Psoas muscle (tissue), 8 donors: ENCODE measurements around the gene MARCKSL1. TPM values are rescaled to one million over a fixed set of nuclear protein-coding genes. Genes with fewer than 3 reads are reported as not detected.

ENCODE experiments used
- ATAC-seq, 4 donors: fragments of 200-7000 bp; cut with Tn5 transposase; one replicate each; pipeline ENCODE4 v1.9.1; 2020; ENCODE audit warnings: moderate library complexity in 3 of 4, mild to moderate bottlenecking in 2 of 4
- DNase-seq, 2 donors: peaks; one replicate each; pipeline ENCODE4 v3.0.0-alpha.2; 2020
- H3K27ac ChIP-seq: fragments of 200-600 bp; one replicate; pipeline ENCODE4 v1.8.0; 2022
- H3K27me3 ChIP-seq, 3 donors: fragments of 200-600 bp in 1 of 3; one replicate each; pipeline versions ENCODE4 v1.6.1 to v1.8.0; 2013 to 2022; ENCODE audit warnings: low read length in 2 of 3, mild to moderate bottlenecking in 2 of 3, moderate library complexity in 1 of 3; ENCODE audit not compliant: insufficient read depth in 3 of 3
- H3K36me3 ChIP-seq, 2 donors: fragments of 200-600 bp in 1 of 2; one replicate each; pipeline versions ENCODE4 v1.6.1 to v1.8.0; 2013 to 2022; ENCODE audit warnings: low read depth in 1 of 2, mild to moderate bottlenecking in 1 of 2, moderate library complexity in 1 of 2; ENCODE audit not compliant: insufficient read depth in 1 of 2
- H3K4me1 ChIP-seq: fragments of 200-600 bp; one replicate; pipeline ENCODE4 v1.8.0; 2022
- H3K4me3 ChIP-seq: fragments of 200-600 bp; one replicate; pipeline ENCODE4 v1.8.0; 2022; ENCODE audit warnings: mild to moderate bottlenecking
- H3K9me3 ChIP-seq: fragments of 200-600 bp; one replicate; pipeline ENCODE4 v1.8.0; 2022
- CTCF ChIP-seq: fragments of 200-600 bp; IDR thresholded peaks from one replicate; pipeline ENCODE4 v1.8.0; 2022; ENCODE audit warnings: antibody characterized with exemption
- WGBS, 3 donors: extraction: QIAGEN DNeasy Blood & Tissue Kit; methylation state at CpG; one replicate each; pipeline versions ENCODE4 v1.1.6 to v1.1.7; 2013; 5-methylcytosine and 5-hydroxymethylcytosine counted together
- intact Hi-C, 2 donors: fragments of 100-400 bp; cut with DNase I; formaldehyde crosslinking; loops; one replicate each; pipeline versions ENCODE4 v1.11.0 to v1.14.2; 2022
- polyA plus RNA-seq, 3 donors: library from polyadenylated mRNA; stranded (reverse); fragments of 200-250 nt; gene quantifications; one replicate each; pipeline ENCODE4 v1.2.3, GENCODE V29; 2013
- total RNA-seq, 4 donors: library from RNA; stranded (reverse); fragmentation: NEBNext Ultra II Directional in 2 of 4; extraction: Animal tissue kit (Norgen Biotek cat#: 25700) in 2 of 4; gene quantifications; one replicate each; pipeline versions ENCODE4 v1.2.1 to v1.2.4, GENCODE V29; 2021 to 2023
- donor health status: healthy with polysubstance abuse.
- donor health status: DM: no; HTN: no; CAD: no; lungs with moderate emphysema.
- donor health status: Bipolar disorder and iron deficiency.
- donor health status: healthy.
- donor health status: DM: yes; HTN: yes; CAD: no.
- donor health status: DM: no; HTN: no; CAD: no.
- donor health status: DM: no; HTN: no; CAD: no.
- donor health status: DM: yes; HTN: yes; CAD: no.

MARCKSL1 gene
- total and polyA plus RNA-seq, 7 donors = 5.6 to 12.9 (median 9.4) TPM

DNA sequence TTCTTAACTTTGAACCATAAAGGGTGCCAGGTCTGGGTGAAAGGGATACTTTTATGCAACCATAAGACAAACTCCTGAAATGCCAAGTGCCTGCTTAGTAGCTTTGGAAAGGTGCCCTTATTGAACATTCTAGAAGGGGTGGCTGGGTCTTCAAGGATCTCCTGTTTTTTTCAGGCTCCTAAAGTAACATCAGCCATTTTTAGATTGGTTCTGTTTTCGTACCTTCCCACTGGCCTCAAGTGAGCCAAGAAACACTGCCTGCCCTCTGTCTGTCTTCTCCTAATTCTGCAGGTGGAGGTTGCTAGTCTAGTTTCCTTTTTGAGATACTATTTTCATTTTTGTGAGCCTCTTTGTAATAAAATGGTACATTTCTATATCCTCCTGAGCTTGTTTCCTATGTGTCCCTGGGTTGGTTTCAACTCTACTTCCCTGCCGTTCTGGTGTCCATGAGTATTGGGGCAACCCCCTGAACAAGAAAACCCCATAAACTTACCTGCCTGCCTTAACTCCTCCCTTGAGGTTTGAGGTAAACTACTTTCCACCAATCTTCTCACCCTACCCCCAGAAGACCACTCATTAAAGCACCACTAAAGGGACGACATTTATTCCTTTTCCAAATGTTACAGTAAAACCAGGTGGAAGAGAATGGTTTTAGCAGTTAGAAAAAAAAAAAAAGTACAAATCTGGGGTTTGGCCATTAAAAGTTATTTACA lies 2.6 kb downstream of the MARCKSL1 start:
- TF ChIP-seq CTCF = no peak
- DNase-seq (no peak), ATAC-seq (no peak)
- no peaks in the 10 kb centered on the region for H3K27me3 ChIP-seq
- H3K9me3 ChIP-seq = no peaks in the 10 kb centered on the region
- H3K4me3 ChIP-seq = no peak overlapping the region
- no peaks in the 10 kb centered on the region for H3K4me1 ChIP-seq
- H3K36me3 ChIP-seq = peaks cover 2 to 43% of the 10 kb centered on the region in 2 donors
- WGBS, 3 donors = 67 to 85% (median 69%) methylated on average over 3 of the region's 3 CpGs
- no peak overlapping the region for H3K27ac ChIP-seq
- intact Hi-C loops = no loop called here

- 83 to 86% (median 84%) methylated on average over 3 of the region's 3 CpGs for WGBS, 3 donors
- no peak for TF ChIP-seq CTCF
- no peaks in the 10 kb centered on the region for H3K4me1 ChIP-seq
- ATAC-seq (no peak), DNase-seq (no peak)
- no peaks in the 10 kb centered on the region for H3K27me3 ChIP-seq
- H3K9me3 ChIP-seq = no peaks in the 10 kb centered on the region
- intact Hi-C loops = no loop called here
- no peak overlapping the region for H3K27ac ChIP-seq
- H3K4me3 ChIP-seq = no peak overlapping the region
- H3K36me3 ChIP-seq = peaks cover 2 to 53% of the 10 kb centered on the region in 2 donors
These were observed 3.5 kb downstream of the MARCKSL1 start for GRCh38 chr1:32332290-32333079.

- intact Hi-C loops = no loop called here
- DNase-seq = no peak
These were observed 4.5 kb downstream of the MARCKSL1 start for GRCh38 chr1:32331549-32331948.

GRCh38 chr1:32330558-32331151 lies 5.4 kb downstream of the MARCKSL1 start:
- no peak overlapping the region for H3K27ac ChIP-seq
- intact Hi-C loops = no loop called here
- no peaks in the 10 kb centered on the region for H3K27me3 ChIP-seq
- H3K4me3 ChIP-seq = no peak overlapping the region
- H3K36me3 ChIP-seq = peaks cover 2 to 69% of the 10 kb centered on the region in 2 donors
- TF ChIP-seq CTCF = no peak
- H3K9me3 ChIP-seq = no peaks in the 10 kb centered on the region
- ATAC-seq = no peak
- DNase-seq = no peak
- H3K4me1 ChIP-seq = no peaks in the 10 kb centered on the region
- 86 to 88% (median 87%) methylated on average over 12 of the region's 12 CpGs for WGBS, 3 donors

More at GRCh38 chr1:32331549-32331948, 4.5 kb downstream of the MARCKSL1 start:
- H3K27me3 ChIP-seq = no peaks in the 10 kb centered on the region
- ATAC-seq = no peak
- 87 to 90% (median 89%) methylated on average over 12 of the region's 12 CpGs for WGBS, 3 donors
- H3K4me1 ChIP-seq = no peaks in the 10 kb centered on the region
- no peak for TF ChIP-seq CTCF
- H3K4me3 ChIP-seq = no peak overlapping the region
- peaks cover 2 to 62% of the 10 kb centered on the region in 2 donors for H3K36me3 ChIP-seq
- no peak overlapping the region for H3K27ac ChIP-seq
- no peaks in the 10 kb centered on the region for H3K9me3 ChIP-seq
